Measurements from ENCODE around the gene POLR1E.
"Not testable (repeated sequence)": the region's sequence is repeated elsewhere in the genome, so short reads cannot be mapped to it uniquely, and the experiment has no call there.

The POLR1E gene

GRCh38 chr9:37508135-37508833, 22.5 kb downstream of the POLR1E start:
- no peaks in the 10 kb centered on the region for H3K4me1 ChIP-seq (ENCODE audit: control insufficient read depth, insufficient read depth, low read length)
- H3K9ac ChIP-seq (ENCODE audit: low read depth, low read length), result no peak overlapping the region
- H3K36me3 ChIP-seq (ENCODE audit: control insufficient read depth, insufficient read depth, low read length), result peaks cover 16% of the 10 kb centered on the region
- H3K27me3 ChIP-seq (ENCODE audit: control insufficient read depth, insufficient read depth, low read length), result no peaks in the 10 kb centered on the region
- no peaks in the 10 kb centered on the region for H3K9me3 ChIP-seq (ENCODE audit: control insufficient read depth, insufficient read depth, low read length)
- H3K4me3 ChIP-seq (ENCODE audit: low read depth, low read length), result no peak overlapping the region

GRCh38 chr9:37508834-37509206, 23.1 kb downstream of the POLR1E start:
- Histone ChIP-seq H3K9ac (ENCODE audit: low read depth, low read length) (no peak overlapping the region), H3K36me3 (ENCODE audit: control insufficient read depth, insufficient read depth, low read length) (peaks cover 13% of the 10 kb centered on the region), H3K4me1 (ENCODE audit: control insufficient read depth, insufficient read depth, low read length) (no peaks in the 10 kb centered on the region), H3K27me3 (ENCODE audit: control insufficient read depth, insufficient read depth, low read length) (no peaks in the 10 kb centered on the region), H3K4me3 (ENCODE audit: low read depth, low read length) (no peak overlapping the region), H3K9me3 (ENCODE audit: control insufficient read depth, insufficient read depth, low read length) (no peaks in the 10 kb centered on the region)

- no peaks in the 10 kb centered on the region for H3K27me3 ChIP-seq (ENCODE audit: control insufficient read depth, insufficient read depth, low read length)
- H3K4me1 ChIP-seq (ENCODE audit: control insufficient read depth, insufficient read depth, low read length), result no peaks in the 10 kb centered on the region
- H3K9me3 ChIP-seq (ENCODE audit: control insufficient read depth, insufficient read depth, low read length), result no peaks in the 10 kb centered on the region
- peak overlapping the region; percentile 24 for H3K9ac ChIP-seq (ENCODE audit: low read depth, low read length)
- H3K36me3 ChIP-seq (ENCODE audit: control insufficient read depth, insufficient read depth, low read length), result peaks cover 13% of the 10 kb centered on the region
- no peak overlapping the region for H3K4me3 ChIP-seq (ENCODE audit: low read depth, low read length)
These were observed 23.8 kb downstream of the POLR1E start for GRCh38 chr9:37509536-37509935.

- not testable (repeated sequence) for H3K9me3 ChIP-seq (ENCODE audit: control insufficient read depth, insufficient read depth, low read length)
- peaks cover 13% of the 10 kb centered on the region for H3K36me3 ChIP-seq (ENCODE audit: control insufficient read depth, insufficient read depth, low read length)
These were observed 24.3 kb downstream of the POLR1E start for GRCh38 chr9:37510053-37510452.

GRCh38 chr9:37511016-37512010, 25.6 kb downstream of the POLR1E start:
- H3K27me3 ChIP-seq (ENCODE audit: control insufficient read depth, insufficient read depth, low read length), result no peaks in the 10 kb centered on the region
- H3K4me1 ChIP-seq (ENCODE audit: control insufficient read depth, insufficient read depth, low read length), result no peaks in the 10 kb centered on the region
- H3K9ac ChIP-seq (ENCODE audit: low read depth, low read length), result no peak overlapping the region
- no peak overlapping the region for H3K4me3 ChIP-seq (ENCODE audit: low read depth, low read length)
- no peaks in the 10 kb centered on the region for H3K9me3 ChIP-seq (ENCODE audit: control insufficient read depth, insufficient read depth, low read length)
- peaks cover 13% of the 10 kb centered on the region for H3K36me3 ChIP-seq (ENCODE audit: control insufficient read depth, insufficient read depth, low read length)

More at GRCh38 chr9:37510053-37510452, 24.3 kb downstream of the POLR1E start:
- not testable (repeated sequence) for H3K9ac ChIP-seq (ENCODE audit: low read depth, low read length); H3K4me3 ChIP-seq (ENCODE audit: low read depth, low read length); H3K4me1 ChIP-seq (ENCODE audit: control insufficient read depth, insufficient read depth, low read length); H3K27me3 ChIP-seq (ENCODE audit: control insufficient read depth, insufficient read depth, low read length)

- Histone ChIP-seq H3K27me3 (ENCODE audit: control insufficient read depth, insufficient read depth, low read length) (no peaks in the 10 kb centered on the region), H3K4me1 (ENCODE audit: control insufficient read depth, insufficient read depth, low read length) (no peaks in the 10 kb centered on the region), H3K36me3 (ENCODE audit: control insufficient read depth, insufficient read depth, low read length) (peaks cover 11% of the 10 kb centered on the region), H3K4me3 (ENCODE audit: low read depth, low read length) (no peak overlapping the region), H3K9me3 (ENCODE audit: control insufficient read depth, insufficient read depth, low read length) (no peaks in the 10 kb centered on the region), H3K9ac (ENCODE audit: low read depth, low read length) (no peak overlapping the region)
These were observed 26.7 kb downstream of the POLR1E start for GRCh38 chr9:37512437-37512836.

- not testable (repeated sequence) for H3K9me3 ChIP-seq (ENCODE audit: control insufficient read depth, insufficient read depth, low read length); H3K27me3 ChIP-seq (ENCODE audit: control insufficient read depth, insufficient read depth, low read length); H3K36me3 ChIP-seq (ENCODE audit: control insufficient read depth, insufficient read depth, low read length); H3K9ac ChIP-seq (ENCODE audit: low read depth, low read length); H3K4me1 ChIP-seq (ENCODE audit: control insufficient read depth, insufficient read depth, low read length); H3K4me3 ChIP-seq (ENCODE audit: low read depth, low read length)
These were observed 28.7 kb downstream of the POLR1E start for GRCh38 chr9:37514415-37514814.

- Histone ChIP-seq H3K4me3 (ENCODE audit: low read depth, low read length) (no peak overlapping the region), H3K36me3 (ENCODE audit: control insufficient read depth, insufficient read depth, low read length) (no peaks in the 10 kb centered on the region), H3K9me3 (ENCODE audit: control insufficient read depth, insufficient read depth, low read length) (no peaks in the 10 kb centered on the region)
These were observed 29.3 kb downstream of the POLR1E start for GRCh38 chr9:37514999-37515398.

GRCh38 chr9:37515620-37516258, 30.0 kb downstream of the POLR1E start:
- no peaks in the 10 kb centered on the region for H3K27me3 ChIP-seq (ENCODE audit: control insufficient read depth, insufficient read depth, low read length)
- no peaks in the 10 kb centered on the region for H3K36me3 ChIP-seq (ENCODE audit: control insufficient read depth, insufficient read depth, low read length)
- H3K9ac ChIP-seq (ENCODE audit: low read depth, low read length), result no peak overlapping the region

More at GRCh38 chr9:37514999-37515398, 29.3 kb downstream of the POLR1E start:
- Histone ChIP-seq H3K4me1 (ENCODE audit: control insufficient read depth, insufficient read depth, low read length) (no peaks in the 10 kb centered on the region), H3K27me3 (ENCODE audit: control insufficient read depth, insufficient read depth, low read length) (no peaks in the 10 kb centered on the region), H3K9ac (ENCODE audit: low read depth, low read length) (no peak overlapping the region)

GRCh38 chr9:37517923-37518322, 32.2 kb downstream of the POLR1E start:
- Histone ChIP-seq H3K4me3 (ENCODE audit: low read depth, low read length) (no peak overlapping the region), H3K9me3 (ENCODE audit: control insufficient read depth, insufficient read depth, low read length) (no peaks in the 10 kb centered on the region), H3K27me3 (ENCODE audit: control insufficient read depth, insufficient read depth, low read length) (no peaks in the 10 kb centered on the region), H3K9ac (ENCODE audit: low read depth, low read length) (no peak overlapping the region), H3K4me1 (ENCODE audit: control insufficient read depth, insufficient read depth, low read length) (no peaks in the 10 kb centered on the region), H3K36me3 (ENCODE audit: control insufficient read depth, insufficient read depth, low read length) (peaks cover 12% of the 10 kb centered on the region)

More at GRCh38 chr9:37515620-37516258, 30.0 kb downstream of the POLR1E start:
- Histone ChIP-seq H3K4me3 (ENCODE audit: low read depth, low read length) (no peak overlapping the region), H3K9me3 (ENCODE audit: control insufficient read depth, insufficient read depth, low read length) (no peaks in the 10 kb centered on the region), H3K4me1 (ENCODE audit: control insufficient read depth, insufficient read depth, low read length) (no peaks in the 10 kb centered on the region)

GRCh38 chr9:37520641-37521040, 34.9 kb downstream of the POLR1E start:
- no peaks in the 10 kb centered on the region for H3K4me1 ChIP-seq (ENCODE audit: control insufficient read depth, insufficient read depth, low read length)
- H3K9ac ChIP-seq (ENCODE audit: low read depth, low read length), result no peak overlapping the region
- H3K36me3 ChIP-seq (ENCODE audit: control insufficient read depth, insufficient read depth, low read length), result peaks cover 21% of the 10 kb centered on the region
- no peaks in the 10 kb centered on the region for H3K27me3 ChIP-seq (ENCODE audit: control insufficient read depth, insufficient read depth, low read length)
- H3K4me3 ChIP-seq (ENCODE audit: low read depth, low read length), result no peak overlapping the region
- H3K9me3 ChIP-seq (ENCODE audit: control insufficient read depth, insufficient read depth, low read length), result no peaks in the 10 kb centered on the region

Data from iPS-15b (cell line).